Nucleus accumbens (tissue), 56 donors: ENCODE measurements around the gene SRCAP.

Source experiments
- DNase-seq, 56 donors: peaks; one replicate each; lab custom pipeline; 2025; lab: John Stamatoyannopoulos, UW

SRCAP gene

GRCh38 chr16:30698816-30699614, at the start of gene SRCAP:
SRCAP (plus strand) TSS chr16:30699171; CDS start chr16:30700825, 1,654 bp downstream.
- peak in 55 of 56 donors; percentile 32 to 90 (median 74) for DNase-seq

- DNase-seq = peak in 6 of 56 donors; percentile 47 to 72 (median 54)
Measured at GRCh38 chr16:30649725-30650368, 49.1 kb upstream of the SRCAP start.

- peak; percentile 93 to 100 (median 99) for DNase-seq
Measured at GRCh38 chr16:30650369-30651123, 48.4 kb upstream of the SRCAP start, which contains the start of gene PRR14. PRR14 (plus strand) TSS chr16:30650960; CDS start chr16:30651646, 686 bp downstream.

- peak in 42 of 56 donors; percentile 12 to 76 (median 52) for DNase-seq
Measured at GRCh38 chr16:30651124-30652004, 47.6 kb upstream of the SRCAP start.

- no peak for DNase-seq
Measured at GRCh38 chr16:30652005-30652296, 47.0 kb upstream of the SRCAP start.

GRCh38 chr16:30652718-30653117, 46.3 kb upstream of the SRCAP start:
- DNase-seq = no peak

- DNase-seq = no peak
Measured at GRCh38 chr16:30654856-30655255, 44.1 kb upstream of the SRCAP start.

GRCh38 chr16:30655815-30656347, 43.1 kb upstream of the SRCAP start:
- no peak for DNase-seq

GRCh38 chr16:30656388-30656787, 42.6 kb upstream of the SRCAP start:
- DNase-seq = no peak

- peak in 1 of 56 donors; percentile 48 for DNase-seq
Measured at GRCh38 chr16:30656974-30657865, 41.8 kb upstream of the SRCAP start.

- DNase-seq = peak; percentile 99 to 100 (median 100)
Measured at GRCh38 chr16:30657866-30658730, 40.9 kb upstream of the SRCAP start, which contains the start of gene FBRS. FBRS (plus strand) TSS chr16:30658431; CDS start chr16:30659519, 1,088 bp downstream.

- DNase-seq = peak in 41 of 56 donors; percentile 77 to 98 (median 94)
Measured at GRCh38 chr16:30658731-30659506, 40.1 kb upstream of the SRCAP start.

GRCh38 chr16:30659507-30660423, 39.2 kb upstream of the SRCAP start:
- DNase-seq = peak in 5 of 56 donors; percentile 10 to 46 (median 24)

GRCh38 chr16:30660424-30661261, 38.3 kb upstream of the SRCAP start:
- no peak for DNase-seq

- DNase-seq = no peak
Measured at GRCh38 chr16:30662449-30662848, 36.5 kb upstream of the SRCAP start.
